NCI-H2107 treated with DMSO at 0.1 percent for 48 hours (cell line): Measurements from ENCODE around the gene TMEM80.
"Not testable (repeated sequence)": the region's sequence is repeated elsewhere in the genome, so short reads cannot be mapped to it uniquely, and the experiment has no call there.

Experiments
- DNase-seq: peaks from one replicate; lab custom pipeline; 2025; ENCODE audit not compliant: unreplicated experiment; lab: John Stamatoyannopoulos, UW

The TMEM80 gene

DNA sequence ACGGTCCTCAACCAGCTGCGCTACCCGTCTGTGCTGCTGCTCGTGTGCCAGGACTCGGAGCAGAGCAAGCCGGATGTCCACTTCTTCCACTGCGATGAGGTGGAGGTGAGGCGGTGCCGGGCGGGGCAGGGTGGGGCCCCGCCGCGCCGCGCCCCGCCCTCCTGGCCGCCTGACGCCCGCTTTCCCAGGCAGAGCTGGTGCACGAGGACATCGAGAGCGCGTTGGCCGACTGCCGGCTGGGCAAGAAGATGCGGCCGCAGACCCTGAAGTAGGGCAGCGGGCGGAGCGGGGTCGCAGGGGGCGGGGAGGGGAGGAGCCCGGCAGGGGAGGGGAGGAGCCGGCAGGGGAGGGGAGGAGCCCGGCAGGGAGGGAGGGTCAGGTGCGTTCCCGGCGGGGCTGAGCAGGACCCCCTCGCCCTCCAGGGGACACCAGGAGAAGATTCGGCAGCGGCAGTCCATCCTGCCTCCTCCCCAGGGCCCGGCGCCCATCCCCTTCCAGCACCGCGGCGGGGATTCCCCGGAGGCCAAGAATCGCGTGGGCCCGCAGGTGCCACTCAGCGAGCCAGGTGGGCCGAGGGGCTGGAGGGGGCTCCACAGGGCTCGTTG is 25.1 kb downstream of the TMEM80 start:
- no peak for DNase-seq

DNA sequence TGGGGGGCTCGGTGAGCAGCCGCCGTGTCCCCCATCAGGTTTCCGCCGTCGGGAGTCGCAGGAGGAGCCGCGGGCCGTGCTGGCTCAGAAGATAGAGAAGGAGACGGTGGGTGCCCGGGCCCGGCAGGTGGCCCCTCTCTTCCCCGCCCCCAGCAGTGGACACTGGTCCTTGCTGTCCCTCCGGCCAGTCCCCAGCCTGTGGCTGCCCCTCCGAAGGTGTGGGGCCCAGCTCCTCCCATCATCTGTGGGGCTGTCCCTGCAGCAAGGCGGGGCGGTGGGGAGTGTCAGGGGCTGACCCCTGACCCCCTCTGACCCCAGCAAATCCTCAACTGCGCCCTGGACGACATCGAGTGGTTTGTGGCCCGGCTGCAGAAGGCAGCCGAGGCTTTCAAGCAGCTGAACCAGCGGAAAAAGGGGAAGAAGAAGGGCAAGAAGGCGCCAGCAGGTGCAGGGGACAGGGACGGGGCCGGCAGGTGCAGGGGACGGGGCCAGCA is 25.7 kb downstream of the TMEM80 start:
- DNase-seq, result no peak

DNA sequence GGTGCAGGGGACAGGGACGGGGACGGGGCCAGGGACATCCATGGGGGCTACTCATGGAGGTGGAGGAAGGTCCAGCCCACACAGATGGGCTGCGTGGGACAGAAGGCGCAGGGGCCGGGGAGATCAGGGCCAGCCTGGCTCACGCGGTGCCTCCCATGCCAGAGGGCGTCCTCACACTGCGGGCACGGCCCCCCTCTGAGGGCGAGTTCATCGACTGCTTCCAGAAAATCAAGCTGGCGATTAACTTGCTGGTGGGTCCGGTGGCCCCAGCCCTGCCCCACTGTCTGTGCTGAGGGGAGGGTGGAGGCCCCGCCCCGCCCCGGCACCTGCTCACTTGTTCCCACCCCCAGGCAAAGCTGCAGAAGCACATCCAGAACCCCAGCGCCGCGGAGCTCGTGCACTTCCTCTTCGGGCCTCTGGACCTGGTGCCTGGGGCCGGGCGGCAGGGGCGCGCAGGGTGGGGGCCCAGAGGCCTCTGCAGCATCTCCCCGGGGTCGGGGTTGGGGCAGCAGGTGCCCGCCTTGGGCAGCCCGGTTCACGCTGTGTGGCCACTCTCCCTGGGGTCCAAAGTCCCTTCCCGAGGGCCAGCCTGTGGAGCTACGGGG is 26.2 kb downstream of the TMEM80 start:
- peak; percentile 15 for DNase-seq

GRCh38 chr11:722346-722811 is 26.8 kb downstream of the TMEM80 start:
- no peak for DNase-seq

- peak; percentile 16 for DNase-seq
These were observed 27.7 kb downstream of the TMEM80 start for GRCh38 chr11:723120-723883.

- DNase-seq, result no peak
These were observed 28.6 kb downstream of the TMEM80 start for GRCh38 chr11:724049-724777.

DNA sequence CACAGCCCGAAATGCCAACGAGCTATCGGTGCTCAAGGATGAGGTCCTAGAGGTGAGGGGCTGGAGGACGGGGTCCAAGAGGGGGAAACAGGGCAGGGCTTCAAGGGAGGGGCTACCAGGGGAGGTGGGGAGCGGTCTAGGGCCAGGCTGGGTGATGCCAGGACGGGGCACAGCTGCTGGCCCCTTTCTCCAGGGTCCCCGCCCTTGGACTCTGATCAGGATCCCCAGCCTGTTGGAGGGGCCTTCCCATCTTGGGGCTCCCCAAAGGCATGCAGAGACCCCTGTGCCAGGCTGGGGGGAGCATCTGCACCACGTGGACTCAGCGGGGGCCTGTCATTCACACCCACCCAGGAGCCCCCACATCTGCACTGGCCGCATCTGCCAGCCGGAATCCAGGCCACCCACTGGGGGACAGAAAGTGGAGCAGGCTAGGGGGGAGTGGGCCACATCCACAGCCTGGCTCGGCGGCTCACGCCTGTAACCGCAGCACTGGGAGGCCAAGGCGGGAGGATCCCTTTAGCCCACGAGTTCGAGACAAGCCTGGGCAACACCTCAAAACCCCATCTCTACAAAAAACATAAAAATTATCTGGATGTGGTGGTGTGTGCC is 29.3 kb downstream of the TMEM80 start:
- no peak for DNase-seq

- DNase-seq, result no peak
These were observed 30.1 kb downstream of the TMEM80 start for GRCh38 chr11:725624-726202.

- no peak for DNase-seq
These were observed 30.9 kb downstream of the TMEM80 start for GRCh38 chr11:726278-727220.

GRCh38 chr11:727281-727701 is 31.7 kb downstream of the TMEM80 start:
- no peak for DNase-seq

DNA sequence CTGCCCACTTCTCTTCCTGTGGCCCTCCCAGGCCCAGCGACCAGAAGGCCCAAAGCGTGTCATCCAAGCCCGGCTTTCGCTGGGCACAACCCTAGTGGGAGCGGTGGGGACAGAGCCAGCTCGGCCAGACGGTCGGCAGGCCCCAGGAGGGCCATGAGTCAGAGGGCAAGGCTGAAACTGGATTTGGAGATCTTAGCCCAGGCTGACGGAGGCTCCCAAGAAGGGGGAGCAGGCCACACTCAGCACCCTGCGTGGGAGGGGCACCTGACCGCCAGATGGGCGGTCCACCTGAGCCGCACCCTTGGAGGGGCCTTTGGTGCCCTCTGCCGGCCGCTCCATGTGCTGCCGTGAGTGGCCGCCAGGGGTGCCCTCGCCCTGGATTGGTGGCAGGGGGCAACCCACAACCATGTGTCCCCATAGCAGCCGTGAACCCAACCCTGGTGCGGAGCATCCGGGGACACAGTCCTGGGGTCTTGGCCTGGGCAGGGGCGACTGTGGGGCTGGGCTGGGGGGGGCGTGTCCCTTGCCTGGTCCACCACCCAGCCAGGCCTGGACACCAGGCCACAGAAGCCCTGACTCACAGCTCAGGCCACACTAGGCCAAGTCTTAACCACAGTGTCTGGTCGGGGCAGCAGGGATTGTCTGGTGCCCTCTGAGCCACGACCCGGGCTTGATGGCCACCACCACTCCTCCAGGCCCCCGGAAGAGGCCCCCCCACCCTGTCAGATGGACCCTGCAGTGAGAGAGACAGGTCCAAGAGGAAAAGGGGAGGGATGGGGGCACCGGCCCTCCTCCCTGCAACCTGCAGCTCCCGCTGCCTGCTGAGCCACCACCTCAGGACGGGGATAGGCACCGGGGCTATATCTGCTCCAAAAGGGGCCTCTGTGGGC is 32.5 kb downstream of the TMEM80 start:
- DNase-seq, result no peak

- no peak for DNase-seq
These were observed 33.4 kb downstream of the TMEM80 start for GRCh38 chr11:728901-729491.

DNA sequence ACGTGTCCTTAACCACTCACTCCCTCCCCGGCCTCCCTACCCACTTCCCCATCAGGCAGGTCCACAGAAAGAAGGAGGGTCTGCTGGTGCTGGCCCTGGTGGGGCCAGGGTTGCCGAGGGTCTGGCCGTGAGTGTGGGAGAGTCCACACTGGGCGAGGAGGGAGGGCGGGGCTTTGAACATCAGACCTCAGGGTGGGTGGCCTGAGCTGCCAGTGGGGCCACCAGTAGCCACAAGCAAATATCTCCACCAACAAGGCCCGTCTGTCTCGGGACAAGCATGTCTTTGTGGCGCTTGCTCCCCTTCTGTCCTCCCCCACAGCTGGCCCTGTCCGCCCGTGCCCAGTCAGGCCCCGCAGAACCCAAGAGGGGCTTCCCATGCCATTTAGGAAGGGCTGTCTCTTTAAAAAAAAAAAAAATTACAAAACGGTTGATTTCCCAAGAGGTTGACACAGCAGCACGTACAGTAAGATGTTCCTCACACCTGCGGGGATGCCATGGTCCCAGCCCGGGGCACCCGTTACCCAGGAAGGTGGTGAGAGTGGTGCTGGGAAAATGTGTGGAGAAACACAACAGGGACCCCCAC is 34.0 kb downstream of the TMEM80 start:
- no peak for DNase-seq

GRCh38 chr11:733072-733471 is 37.5 kb downstream of the TMEM80 start:
- DNase-seq, result no peak

DNA sequence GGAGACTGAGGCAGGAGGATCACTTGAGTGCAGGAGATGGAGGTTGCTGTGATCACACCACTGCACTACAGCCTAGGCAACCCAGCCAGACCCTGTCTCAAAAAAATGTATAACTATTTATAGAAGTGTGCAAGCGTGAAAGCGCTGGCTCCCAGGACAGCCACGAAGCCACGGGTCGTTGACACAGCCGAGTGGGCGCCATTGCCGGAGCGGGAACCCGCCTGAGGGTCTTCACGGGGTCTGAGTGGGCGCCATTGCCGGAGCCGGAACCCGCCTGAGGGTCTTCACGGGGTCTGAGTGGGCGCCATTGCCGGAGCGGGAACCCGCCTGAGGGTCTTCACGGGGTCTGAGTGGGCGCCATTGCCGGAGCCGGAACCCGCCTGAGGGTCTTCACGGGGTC is 38.9 kb downstream of the TMEM80 start:
- not testable (repeated sequence) for DNase-seq

DNA sequence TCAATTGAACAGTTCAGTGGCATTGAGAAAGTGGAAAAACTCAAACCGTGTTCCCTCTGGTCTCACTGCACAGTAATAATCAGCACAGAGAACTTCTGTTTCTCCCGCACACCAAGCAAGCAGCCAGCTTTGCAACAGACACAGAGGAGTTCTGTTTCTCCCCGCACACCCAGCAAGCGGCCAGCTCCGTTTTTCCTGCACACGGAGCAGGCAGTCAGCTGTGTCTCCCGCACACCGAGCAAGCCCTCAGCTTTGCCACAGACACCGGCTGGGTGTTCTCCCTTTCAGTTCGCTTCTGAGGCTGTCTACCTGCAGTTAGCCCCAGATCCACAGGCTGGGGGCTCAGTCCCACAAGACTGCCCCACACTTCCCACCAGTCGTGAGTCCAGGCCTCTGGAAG is 41.8 kb downstream of the TMEM80 start:
- DNase-seq, result no peak

- not testable (repeated sequence) for DNase-seq
These were observed 42.3 kb downstream of the TMEM80 start for GRCh38 chr11:737899-738298.

- DNase-seq, result no peak
These were observed 46.5 kb downstream of the TMEM80 start for GRCh38 chr11:742156-742546.
